GM18511 (cell line): ENCODE data around the gene PIK3R6.

Experiments
- ATAC-seq: cut with Tn5 transposase; IDR thresholded peaks from one replicate; pipeline ENCODE4 v1.9.1; 2021; ENCODE audit warnings: mild to moderate bottlenecking, moderate library complexity; ENCODE audit not compliant: unreplicated experiment

Gene PIK3R6

DNA sequence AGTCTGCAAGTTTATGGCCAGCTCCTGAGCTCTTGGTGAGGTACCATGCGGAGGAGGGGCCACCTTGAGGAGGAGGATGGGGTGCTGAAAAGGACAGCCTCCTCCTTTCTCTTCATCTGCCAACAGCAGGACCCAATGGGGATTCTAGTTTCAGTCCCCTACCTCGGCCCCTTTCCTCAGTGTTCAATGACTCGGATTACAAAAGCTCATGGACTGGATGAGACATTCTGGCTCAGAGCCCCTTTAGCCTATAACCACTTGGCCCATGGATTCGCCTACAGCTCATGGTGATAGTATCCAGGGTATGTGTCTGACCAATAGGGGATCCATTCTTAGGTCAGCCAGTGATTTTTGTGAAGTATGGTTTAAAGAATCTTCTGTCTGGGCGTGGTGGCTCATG, 8.5 kb upstream of the PIK3R6 start:
- ATAC-seq: no peak

DNA sequence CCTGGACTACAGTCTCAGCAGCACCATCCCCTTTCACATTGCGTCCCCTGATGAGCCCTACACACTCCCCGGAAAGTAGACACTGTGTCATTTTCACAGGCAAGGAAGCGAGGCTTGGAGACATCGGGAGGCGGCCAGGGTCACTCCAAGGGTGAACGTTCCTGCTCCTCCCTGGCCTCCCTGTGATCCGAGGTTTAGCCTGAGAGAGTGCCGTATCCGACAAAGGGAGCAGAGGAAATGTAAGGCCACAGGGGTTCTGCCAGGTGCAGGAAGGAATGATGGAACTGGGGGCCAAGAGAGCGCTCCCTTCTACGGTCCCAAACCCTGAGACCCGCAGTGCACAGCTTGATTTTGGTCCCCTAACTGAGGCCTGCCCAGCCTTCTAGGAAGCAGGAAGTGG, 8.0 kb upstream of the PIK3R6 start:
- no peak for ATAC-seq

GRCh38 chr17:8873801-8874715, 6.6 kb upstream of the PIK3R6 start:
- no peak for ATAC-seq

- ATAC-seq: no peak
These were observed 5.4 kb upstream of the PIK3R6 start for GRCh38 chr17:8872705-8873435.

- no peak for ATAC-seq
These were observed 4.7 kb upstream of the PIK3R6 start for GRCh38 chr17:8872036-8872704.

- ATAC-seq: no peak
These were observed 3.7 kb upstream of the PIK3R6 start for GRCh38 chr17:8871081-8871581.

DNA sequence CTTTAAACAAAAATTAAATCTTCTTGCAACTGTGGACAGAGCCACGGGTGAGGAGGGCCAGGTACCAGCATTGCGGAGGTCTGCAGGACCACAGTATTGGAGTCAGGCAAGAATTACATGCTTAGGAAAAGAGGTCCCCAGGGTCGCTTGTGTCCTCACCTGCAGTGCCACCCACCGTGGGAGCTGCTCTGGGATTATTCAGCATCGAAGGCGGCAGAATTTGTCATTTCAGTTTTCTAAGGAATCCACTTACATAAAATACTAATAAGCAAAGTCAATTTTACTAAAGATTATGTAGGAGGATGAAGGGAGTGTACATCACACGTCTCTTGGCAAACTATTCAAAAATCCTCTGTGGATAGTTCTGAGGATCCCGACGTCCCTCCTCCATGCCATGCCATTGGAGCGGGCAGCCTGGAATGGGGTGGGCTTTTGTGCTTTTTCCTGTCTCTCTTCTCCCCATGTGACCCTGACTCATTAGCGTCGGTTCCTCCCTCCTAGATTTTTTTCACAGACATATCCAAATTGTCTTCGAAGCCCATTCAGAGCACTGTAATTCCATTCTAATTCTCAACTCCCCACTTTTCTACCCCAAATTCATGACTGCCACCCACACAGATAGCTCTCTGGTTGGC, 3.0 kb upstream of the PIK3R6 start:
- ATAC-seq: no peak

DNA sequence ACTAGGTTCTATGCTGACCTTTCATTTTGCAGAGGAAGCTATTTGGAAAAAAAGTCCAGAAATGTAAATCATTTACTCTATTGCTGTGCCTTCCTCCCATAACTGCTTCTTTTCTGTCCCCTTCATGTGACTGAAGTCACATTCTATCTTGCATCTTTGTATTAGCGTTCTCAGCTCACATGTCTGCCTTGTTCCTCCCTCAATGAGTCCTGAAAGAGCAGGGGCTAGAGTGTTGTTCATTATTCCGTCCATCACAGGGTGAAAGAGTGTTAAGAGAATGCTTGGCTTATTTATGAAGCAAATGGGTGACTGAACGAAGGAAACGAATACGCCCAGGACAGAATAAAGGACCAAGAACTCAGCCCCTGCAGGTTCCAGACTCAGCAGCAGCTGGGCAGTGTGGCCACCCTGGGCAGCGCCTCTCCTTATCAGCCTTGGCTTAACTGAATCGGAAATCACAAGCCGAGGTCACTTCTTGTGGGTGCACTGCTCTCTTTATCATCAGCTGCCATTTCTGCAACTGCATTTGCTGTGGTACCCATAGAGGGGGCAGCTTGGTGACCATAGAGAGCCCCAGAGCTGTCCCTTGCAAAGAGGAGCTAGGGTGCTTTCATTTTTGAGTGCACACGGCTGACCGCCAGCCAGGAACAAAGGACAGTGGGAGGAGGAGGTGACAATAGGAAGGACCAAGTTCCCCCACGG, 1.8 kb upstream of the PIK3R6 start:
- ATAC-seq: no peak

DNA sequence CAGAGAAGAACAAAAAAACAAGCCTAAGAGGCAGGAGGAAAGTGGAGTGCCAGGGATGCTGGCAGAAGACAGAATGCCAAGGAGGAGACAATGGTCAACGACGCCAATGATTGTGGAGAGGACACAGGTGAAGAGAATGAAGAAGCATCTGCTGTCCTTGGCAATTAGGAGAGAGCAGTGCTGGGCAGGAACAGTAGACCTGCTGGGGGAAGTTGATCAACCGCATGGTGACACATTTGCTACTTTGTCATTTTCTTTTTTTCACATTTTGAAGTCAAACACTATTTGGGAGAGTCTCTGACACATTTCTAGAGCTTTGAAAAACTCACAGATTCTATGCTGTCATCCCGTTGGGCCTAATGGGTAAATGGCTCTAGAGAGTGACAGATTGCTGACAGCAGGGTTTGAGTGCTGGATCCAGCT, 1.1 kb upstream of the PIK3R6 start:
- no peak for ATAC-seq

GRCh38 chr17:8868092-8868491, 618 bp upstream of the PIK3R6 start:
- ATAC-seq: no peak

DNA sequence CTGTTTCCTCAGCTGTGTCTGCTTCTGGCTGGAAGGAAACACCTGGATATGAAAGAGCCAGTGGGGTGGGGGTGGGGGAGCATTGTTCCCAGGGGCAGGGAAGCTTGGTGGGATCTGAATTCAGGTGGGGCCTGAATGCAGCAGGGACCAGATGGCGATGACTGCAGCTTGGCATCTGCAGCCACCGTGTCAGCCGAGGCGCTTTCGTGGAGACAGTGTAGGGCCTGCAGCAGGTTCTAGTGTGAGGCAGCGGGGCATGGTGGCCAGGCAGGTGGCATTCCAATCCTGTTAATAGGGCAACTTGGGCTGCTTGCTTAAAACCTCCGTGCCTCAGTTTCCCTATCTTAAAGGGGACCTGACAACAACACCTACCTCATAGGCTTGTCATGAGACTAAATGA, 1.7 kb downstream of the PIK3R6 start:
- no peak for ATAC-seq

DNA sequence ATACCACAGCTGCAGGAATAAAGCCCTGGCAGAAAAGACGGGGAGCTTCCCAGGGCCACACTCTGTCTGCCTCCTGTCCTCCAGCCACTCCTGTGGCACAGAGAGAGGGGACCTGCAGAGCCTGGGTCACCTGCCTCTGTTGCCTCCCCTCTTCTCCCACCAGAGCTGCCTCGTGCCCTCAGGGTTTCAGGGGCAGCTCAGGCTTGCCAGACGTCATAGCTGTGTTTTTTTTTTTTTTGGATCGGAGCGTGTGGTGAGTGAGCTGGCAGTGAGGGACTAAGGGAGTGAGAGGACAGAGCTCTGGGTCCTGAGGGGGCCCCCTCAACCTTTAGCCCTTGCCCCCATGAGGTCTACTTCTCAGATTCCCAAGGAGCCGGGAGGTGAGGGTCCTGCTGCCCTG, 2.1 kb downstream of the PIK3R6 start:
- ATAC-seq: no peak

- no peak for ATAC-seq
These were observed 5.0 kb downstream of the PIK3R6 start for GRCh38 chr17:8862213-8863056.

DNA sequence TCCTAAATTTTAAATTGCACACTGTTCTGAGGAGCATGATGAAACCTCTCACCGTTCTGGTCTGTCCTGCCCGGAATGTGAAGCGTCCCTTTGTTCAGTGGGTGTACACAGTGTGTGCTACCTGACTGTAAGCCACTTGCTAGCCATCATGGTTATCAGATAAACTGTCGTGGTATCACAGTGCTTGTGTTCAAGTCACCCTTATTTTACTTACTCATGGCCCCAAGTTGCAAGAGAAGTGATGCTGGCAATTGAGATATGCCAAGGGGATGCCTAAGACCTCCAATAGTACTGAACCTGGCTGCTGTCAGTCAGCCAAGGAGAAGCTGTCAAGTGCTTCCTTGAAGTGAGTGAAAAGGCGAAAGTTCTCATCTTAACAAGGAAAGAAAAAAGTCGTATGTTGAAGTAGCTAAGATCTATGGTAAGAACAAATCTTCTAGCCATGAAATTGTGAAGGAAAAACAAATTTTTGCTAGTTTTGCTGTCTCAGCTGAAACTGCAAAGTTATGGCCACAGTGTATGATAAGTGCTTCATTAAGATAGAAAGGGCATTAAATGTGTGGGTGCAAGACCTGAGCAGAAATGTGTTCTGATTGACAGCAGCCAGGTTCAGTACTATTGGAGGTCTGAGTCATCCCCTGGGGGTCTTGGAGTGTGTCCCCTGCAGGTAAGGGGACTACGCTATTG, 5.8 kb downstream of the PIK3R6 start:
- no peak for ATAC-seq

DNA sequence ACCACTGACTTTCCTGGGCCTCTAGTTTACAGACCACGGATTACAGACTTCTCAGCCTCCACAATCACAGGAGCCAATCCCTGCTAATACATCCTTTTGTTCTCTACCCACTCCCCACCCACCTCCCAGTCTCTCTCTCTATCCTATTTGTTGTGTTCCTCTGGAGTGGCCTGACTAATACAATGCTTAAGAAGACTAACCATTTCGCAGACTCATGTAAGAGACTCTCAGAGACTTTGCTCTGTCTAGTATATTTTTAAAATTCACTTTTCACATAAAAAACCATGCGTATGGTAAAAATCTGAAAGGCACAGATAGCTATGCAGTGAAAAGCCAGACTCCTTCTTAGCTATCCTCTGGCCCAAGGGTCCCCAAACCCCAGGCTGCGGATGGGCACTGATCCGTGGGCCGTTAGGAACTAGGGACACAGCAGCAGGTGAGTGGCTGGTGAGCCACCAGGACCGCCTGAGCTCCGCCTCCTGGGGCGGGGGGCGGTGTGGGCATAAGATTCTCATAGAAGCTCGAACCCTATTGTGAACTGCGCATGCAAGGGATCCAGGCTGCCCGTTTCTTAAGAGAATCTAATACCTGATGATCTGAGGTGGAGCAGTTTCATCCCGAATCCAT, 7.6 kb downstream of the PIK3R6 start:
- no peak for ATAC-seq

GRCh38 chr17:8859027-8859803, 8.3 kb downstream of the PIK3R6 start:
- no peak for ATAC-seq

DNA sequence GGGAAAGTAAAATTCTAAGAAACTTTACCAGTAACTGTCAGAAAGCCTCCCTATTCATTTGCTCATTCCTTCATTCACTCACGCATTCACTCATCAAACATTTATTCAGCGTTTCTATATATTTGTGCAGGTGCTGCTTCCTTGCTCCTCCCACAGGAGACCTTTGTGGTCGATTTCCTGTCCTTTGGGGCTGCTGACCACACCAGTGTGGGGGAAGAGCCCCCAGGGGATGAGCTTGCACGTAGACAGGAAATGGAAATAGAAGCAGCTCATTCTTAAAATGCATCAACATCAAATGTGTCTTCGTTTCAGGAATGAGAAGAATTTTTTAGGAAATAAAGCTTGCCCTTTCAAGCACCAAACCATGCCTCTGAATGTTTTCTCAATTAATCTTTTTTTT, 9.6 kb downstream of the PIK3R6 start:
- ATAC-seq: peak; percentile 53
